Neutrophil (primary cell): Measurements from ENCODE around the gene NKIRAS1.

Experiments used
- H3K27ac ChIP-seq: fragments of 200-600 bp; sonication (generic); 2 replicates; pipeline ENCODE4 v1.5.1; 2016; ENCODE audit warnings: mild to moderate bottlenecking, moderate library complexity
- H3K27me3 ChIP-seq: fragments of 200-600 bp; sonication (generic); 2 replicates; pipeline ENCODE4 v1.6.0; 2016; ENCODE audit warnings: mild to moderate bottlenecking
- H3K36me3 ChIP-seq: fragments of 200-600 bp; sonication (generic); 2 replicates; pipeline ENCODE4 v1.5.1; 2017
- H3K4me1 ChIP-seq, 2 experiments: fragments of 200-600 bp in 1 of 2; sonication (generic) in 1 of 2; 1 replicate in 1 of 2; 2 replicates in 1 of 2; pipeline versions ENCODE4 v1.5.1 to v1.6.1; 2013 to 2016; ENCODE audit warnings: low read depth in 1 of 2, low read length in 1 of 2, mild to moderate bottlenecking in 1 of 2, moderate library complexity in 1 of 2; ENCODE audit not compliant: control insufficient read depth in 1 of 2, insufficient read depth in 1 of 2
- H3K4me3 ChIP-seq, 2 experiments: fragments of 200-600 bp in 1 of 2; sonication (generic) in 1 of 2; 1 replicate in 1 of 2; 2 replicates in 1 of 2; pipeline ENCODE4 v1.5.1; 2013 to 2016; ENCODE audit warnings: low read depth in 1 of 2, low read length in 1 of 2, mild to moderate bottlenecking in 1 of 2, moderate library complexity in 1 of 2
- H3K9me3 ChIP-seq: fragments of 200-600 bp; sonication (generic); 2 replicates; pipeline ENCODE4 v1.5.1; 2016
- CTCF ChIP-seq: fragments of 200-600 bp; sonication (generic); IDR thresholded peaks from 2 replicates; pipeline ENCODE4 v1.5.1; 2016; ENCODE audit warnings: antibody characterized with exemption

The NKIRAS1 gene

GRCh38 chr3:23960649-23961048, 43.9 kb upstream of the NKIRAS1 start:
- Histone ChIP-seq H3K4me3 (no peak overlapping the region), H3K9me3 (no peaks in the 10 kb centered on the region), H3K27ac (no peak overlapping the region), H3K36me3 (no peaks in the 10 kb centered on the region), H3K27me3 (no peaks in the 10 kb centered on the region), H3K4me1 (no peaks in the 10 kb centered on the region)
- no peak for TF ChIP-seq CTCF

GRCh38 chr3:23959135-23959900, 42.5 kb upstream of the NKIRAS1 start:
- no peak for TF ChIP-seq CTCF
- no peaks in the 10 kb centered on the region for H3K27me3 ChIP-seq
- H3K27ac ChIP-seq: no peak overlapping the region
- no peaks in the 10 kb centered on the region for H3K9me3 ChIP-seq
- no peak overlapping the region for H3K4me3 ChIP-seq
- no peaks in the 10 kb centered on the region for H3K4me1 ChIP-seq
- no peaks in the 10 kb centered on the region for H3K36me3 ChIP-seq

GRCh38 chr3:23956701-23957100, 39.9 kb upstream of the NKIRAS1 start:
- Histone ChIP-seq H3K27ac (no peak overlapping the region), H3K36me3 (no peaks in the 10 kb centered on the region), H3K4me1 (no peaks in the 10 kb centered on the region), H3K9me3 (no peaks in the 10 kb centered on the region), H3K4me3 (no peak overlapping the region), H3K27me3 (no peaks in the 10 kb centered on the region)
- TF ChIP-seq CTCF: no peak

GRCh38 chr3:23954144-23954543, 37.4 kb upstream of the NKIRAS1 start:
- H3K36me3 ChIP-seq: no peaks in the 10 kb centered on the region
- no peak overlapping the region for H3K27ac ChIP-seq
- no peak overlapping the region for H3K4me3 ChIP-seq
- no peak for TF ChIP-seq CTCF
- peaks cover 9 to 14% of the 10 kb centered on the region in 2 experiments for H3K4me1 ChIP-seq
- H3K27me3 ChIP-seq: no peaks in the 10 kb centered on the region
- H3K9me3 ChIP-seq: no peaks in the 10 kb centered on the region

GRCh38 chr3:23953523-23953922, 36.7 kb upstream of the NKIRAS1 start:
- peaks cover 9 to 14% of the 10 kb centered on the region in 2 experiments for H3K4me1 ChIP-seq
- H3K9me3 ChIP-seq: no peaks in the 10 kb centered on the region
- no peak overlapping the region for H3K27ac ChIP-seq
- no peak for TF ChIP-seq CTCF
- H3K4me3 ChIP-seq: no peak overlapping the region
- H3K27me3 ChIP-seq: no peaks in the 10 kb centered on the region
- H3K36me3 ChIP-seq: no peaks in the 10 kb centered on the region
